ENCODE measurements around the gene PSME4.
"Not testable (repeated sequence)": the region's sequence is repeated elsewhere in the genome, so short reads cannot be mapped to it uniquely, and the experiment has no call there.

PSME4 gene

GRCh38 chr2:53881360-53881759, 89.4 kb downstream of the PSME4 start:
- no peak for DNase-seq

- no peak for DNase-seq
These were observed 90.0 kb downstream of the PSME4 start for GRCh38 chr2:53880756-53881155.

- DNase-seq, result no peak
These were observed 93.2 kb downstream of the PSME4 start for GRCh38 chr2:53877556-53877955.

- DNase-seq, result no peak
These were observed 93.7 kb downstream of the PSME4 start for GRCh38 chr2:53877112-53877511.

DNA sequence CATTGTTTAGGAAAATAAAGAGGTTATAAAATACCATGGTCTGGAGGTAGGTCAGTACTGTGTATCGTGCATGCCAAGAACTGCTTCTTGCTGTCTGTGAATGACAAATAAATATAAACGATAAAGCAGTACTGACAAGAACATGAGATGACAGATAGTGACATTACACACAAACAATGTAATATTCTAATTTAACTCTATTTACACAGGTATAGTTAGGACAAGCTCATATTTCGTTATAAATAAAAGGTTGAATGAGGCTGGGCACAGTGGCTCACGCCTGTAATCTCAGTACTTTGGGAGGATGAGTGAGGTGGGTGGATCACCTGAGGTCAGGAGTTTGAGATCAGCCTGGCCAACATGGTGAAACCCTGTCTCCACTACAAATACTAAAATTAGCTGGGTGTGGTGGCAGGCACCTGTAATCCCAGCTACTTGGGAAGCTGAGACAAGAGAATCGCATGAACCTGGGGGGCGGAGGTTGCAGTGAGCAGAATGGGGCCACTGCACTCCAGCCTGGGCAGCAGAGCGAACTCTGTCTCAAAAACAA, 96.3 kb downstream of the PSME4 start:
- DNase-seq, result no peak

DNA sequence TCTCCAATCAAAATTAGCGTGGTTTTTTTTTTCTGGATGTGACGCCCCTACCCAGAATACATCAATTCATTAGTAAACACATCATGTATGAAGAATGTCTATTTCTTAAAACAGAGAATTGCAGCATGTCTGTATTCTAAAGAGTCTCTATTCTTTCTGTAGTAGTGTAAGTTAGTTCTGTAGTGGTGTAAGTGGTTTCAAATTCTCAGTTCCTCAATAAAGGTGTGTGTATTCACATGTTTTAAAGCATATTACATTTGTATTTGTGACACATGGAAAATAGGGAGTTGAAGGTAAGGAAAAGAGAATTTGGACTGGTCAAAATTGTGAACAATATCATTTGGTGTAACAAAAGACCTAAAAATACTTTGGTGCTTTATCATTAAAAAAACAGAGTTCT, 103.0 kb downstream of the PSME4 start:
- no peak for DNase-seq

DNA sequence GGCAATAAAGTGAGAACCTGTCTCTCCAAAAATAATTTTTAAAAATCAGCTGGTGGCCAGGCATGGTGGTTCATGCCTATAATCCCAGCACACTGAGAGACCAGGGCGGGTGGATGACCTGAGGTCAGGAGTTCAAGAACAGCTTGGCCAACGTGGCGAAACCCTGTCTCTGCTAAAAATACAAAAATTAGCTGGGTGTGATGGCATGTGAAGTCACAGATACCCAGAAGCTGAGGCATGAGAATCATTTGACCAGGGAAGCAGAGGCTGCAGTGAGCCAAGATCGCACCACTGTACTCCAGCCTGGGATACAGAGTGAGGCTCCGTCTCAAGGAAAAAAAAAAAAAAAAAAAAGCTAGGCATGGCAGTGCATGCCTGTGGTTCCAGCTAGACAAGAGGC, 103.6 kb downstream of the PSME4 start:
- DNase-seq, result no peak

DNA sequence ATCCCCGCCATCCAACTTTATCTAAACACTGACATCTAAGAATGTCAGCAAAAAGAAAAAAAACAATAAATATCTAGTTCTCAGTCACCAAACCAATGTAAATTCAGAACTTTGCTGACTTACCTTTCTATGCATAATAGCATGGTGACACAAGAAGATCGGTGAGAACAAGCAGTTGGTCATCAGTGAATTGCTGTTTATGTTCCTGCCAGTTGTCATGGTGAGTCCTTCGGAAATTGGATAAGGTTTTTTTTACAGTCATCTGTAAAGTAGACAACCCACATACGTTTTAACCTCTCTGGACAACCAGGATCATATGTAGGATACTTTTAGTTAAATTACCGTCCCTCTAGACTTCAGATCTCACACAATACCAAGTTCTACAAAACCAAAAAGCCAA, 104.8 kb downstream of the PSME4 start:
- DNase-seq, result no peak

DNA sequence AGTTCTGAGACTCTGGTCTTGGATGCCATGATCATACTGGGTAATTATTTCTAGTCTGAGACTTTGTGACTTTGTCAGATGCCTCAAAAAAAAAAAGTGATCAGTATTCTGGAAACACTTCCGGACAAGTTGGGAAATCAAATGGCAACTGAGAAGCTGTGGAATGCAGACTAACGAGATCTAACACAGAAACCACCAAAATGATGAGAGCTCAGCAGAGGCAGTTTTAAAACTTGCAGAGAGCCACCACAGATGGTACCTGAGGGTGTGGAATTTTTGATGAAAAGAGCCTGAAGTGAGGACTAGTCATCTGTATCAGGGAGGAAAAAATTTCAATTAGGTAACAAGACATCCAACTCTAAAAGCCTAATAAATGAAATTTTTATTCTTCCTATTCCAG, 105.5 kb downstream of the PSME4 start:
- no peak for DNase-seq

- DNase-seq, result no peak
These were observed 107.1 kb downstream of the PSME4 start for GRCh38 chr2:53863538-53864227.

DNA sequence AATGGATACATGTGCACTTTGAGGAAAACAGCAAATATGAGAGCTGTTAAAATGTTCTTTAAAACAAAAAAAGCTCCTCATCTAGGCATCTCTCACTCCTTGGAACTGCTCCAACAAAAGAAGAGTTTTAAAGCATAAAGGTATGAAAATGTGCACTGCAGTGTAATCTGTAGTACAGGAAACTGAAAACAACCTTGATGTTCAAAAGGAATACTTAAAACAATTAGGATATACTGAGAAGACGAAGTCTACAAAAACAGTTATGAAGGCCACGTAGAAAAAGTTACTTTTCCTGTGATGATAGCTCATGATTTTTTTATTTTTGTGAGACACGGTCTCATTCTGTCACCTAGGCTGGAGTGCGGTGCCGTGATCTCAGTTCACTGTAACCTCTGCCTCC, 109.0 kb downstream of the PSME4 start:
- DNase-seq, result no peak

GRCh38 chr2:53859206-53860181, 111.3 kb downstream of the PSME4 start, which contains the start of gene GPR75:
Gene GPR75, minus strand, starts transcription at chr2:53859967. Its CDS starts 5,211 bp downstream, at chr2:53854756.
- no peak for DNase-seq

DNA sequence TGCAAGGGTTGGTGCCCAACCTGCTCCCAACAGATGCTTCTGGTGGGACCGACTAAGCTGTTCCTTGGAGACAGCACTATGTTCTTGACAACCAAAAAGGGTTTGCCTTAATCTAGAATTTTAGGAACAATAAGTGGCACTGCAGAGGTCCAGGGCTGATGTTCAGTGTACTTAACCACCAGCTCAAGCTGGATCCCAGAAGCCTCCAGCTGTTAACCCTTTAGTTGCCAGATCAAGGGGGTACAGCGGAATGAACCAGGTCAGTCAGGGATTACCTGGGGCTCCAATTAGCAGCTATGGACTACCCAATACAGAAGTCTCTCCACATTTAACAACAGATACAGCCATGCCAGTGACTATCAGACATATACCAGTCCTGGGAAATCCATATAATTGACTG, 114.5 kb downstream of the PSME4 start:
- no peak for DNase-seq

DNA sequence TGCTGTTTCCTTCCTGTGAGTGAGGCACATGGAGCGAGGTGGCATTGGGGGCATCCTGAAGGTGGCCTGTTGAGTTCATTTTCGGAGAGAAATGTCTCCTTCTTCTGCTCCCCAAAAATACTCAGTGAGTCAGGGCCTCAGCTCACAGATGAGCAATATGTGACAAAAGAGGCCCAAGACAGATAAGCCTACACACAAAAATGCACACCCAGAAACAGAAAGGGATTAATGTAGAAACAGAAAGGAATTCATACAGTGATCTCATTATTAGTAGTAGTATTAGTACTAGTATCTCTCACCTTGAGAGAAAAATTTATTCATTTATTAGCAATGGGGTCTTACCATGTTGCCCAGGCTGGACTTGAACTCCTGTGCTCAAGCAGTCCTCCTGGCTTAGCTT, 116.1 kb downstream of the PSME4 start:
- no peak for DNase-seq

GRCh38 chr2:53852532-53852931, 118.3 kb downstream of the PSME4 start:
- no peak for DNase-seq

- DNase-seq, result not testable (repeated sequence)
These were observed 119.6 kb downstream of the PSME4 start for GRCh38 chr2:53851052-53851757.

DNA sequence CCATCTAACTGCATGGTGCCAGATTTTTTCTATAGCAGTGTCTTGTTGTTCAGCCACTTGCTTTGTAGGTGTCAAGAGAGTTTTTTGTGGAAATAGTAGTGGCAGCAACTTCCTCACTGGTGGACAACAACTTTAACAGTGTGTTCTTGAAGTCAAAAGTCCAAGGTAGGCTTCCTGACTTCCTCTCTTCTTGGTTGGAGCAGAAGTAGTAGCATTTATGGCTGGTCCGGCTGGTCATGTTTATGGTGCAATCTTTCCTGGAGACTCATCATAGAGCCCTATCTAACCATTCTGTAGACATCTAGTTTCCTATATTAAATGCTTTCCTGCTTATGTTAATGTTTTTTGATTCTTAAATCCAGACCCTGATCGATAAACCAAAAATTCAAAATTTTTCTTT, 122.7 kb downstream of the PSME4 start:
- no peak for DNase-seq

DNA sequence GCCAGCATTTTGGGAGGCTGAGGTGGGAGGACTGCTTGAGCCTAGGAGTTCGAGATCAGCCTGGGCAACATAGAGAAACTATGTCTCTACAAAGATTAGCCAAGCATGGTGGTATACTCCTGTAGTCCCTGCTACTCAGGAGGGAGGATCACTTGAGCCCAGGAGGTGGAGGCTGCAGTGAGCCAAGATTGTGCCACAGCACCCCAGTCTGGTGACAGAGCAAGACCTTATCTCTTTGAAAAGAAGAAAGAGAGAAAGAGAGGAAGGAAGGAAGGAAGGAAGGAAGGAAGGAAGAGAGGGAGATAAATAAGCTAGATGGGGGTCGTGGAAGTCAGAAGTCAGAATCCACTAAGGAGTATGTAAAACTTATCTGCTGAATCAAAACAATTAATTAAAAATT, 127.2 kb downstream of the PSME4 start:
- DNase-seq, result no peak

- no peak for DNase-seq
These were observed 127.9 kb downstream of the PSME4 start for GRCh38 chr2:53842891-53843290.

DNA sequence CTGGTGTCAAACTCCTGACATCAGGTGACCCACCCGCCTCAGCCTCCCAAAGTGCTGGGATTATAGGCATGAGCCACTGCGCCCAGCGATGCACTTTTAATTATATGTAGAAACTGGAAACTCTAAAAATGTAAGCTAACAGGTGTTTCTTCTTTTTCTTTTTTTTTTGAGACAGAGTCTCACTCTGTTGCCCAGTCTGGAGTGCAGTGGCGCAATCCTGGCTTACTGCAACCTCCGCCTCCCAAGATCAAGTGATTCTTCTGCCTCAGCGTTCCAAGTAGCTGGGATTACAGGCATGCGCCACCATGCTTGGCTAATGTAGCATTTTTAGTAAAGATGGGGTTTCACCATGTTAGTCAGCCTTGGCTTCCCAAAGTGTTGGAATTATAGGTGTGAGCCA, 129.1 kb downstream of the PSME4 start:
- not testable (repeated sequence) for DNase-seq

GRCh38 chr2:53840580-53840979, 130.2 kb downstream of the PSME4 start:
- DNase-seq, result no peak

- DNase-seq, result not testable (repeated sequence)
These were observed 140.9 kb downstream of the PSME4 start for GRCh38 chr2:53829980-53830290.

DNA sequence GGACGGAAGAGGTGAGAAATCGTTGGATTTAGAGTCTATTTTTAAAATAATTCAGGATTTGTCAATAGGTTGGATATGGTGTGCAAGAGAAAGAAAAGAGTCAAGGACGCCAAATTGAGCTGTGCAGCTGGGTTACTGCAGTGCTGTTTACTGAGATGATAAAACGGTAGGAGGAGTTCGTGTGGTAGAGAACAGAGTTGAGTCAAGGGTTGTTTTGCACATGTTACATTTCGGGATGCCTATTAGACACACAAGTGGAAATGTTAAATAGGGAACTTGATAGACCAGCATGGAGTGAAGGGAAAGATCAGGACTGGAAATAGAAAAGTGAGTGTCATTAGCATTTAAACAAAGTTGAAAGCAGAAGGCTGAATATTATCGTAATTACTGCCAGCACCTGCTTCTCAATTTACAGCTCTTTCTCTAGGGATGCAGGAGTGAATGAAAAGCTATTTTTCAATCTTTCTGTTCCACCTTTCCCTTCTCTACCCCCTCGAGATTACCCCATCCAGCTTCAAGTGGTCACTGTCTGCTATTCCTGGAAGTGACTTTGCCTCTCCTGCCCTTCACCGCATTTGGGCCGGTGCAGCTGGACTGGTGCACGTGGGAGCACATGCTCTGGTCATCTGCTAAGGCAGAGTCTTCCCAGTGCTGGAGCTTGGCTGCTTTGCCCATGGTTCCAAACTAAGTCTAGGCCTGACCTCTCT, 141.4 kb downstream of the PSME4 start:
- DNase-seq, result peak; percentile 62

Measured in NCI-H146 (cell line).